Activated CD8-positive, alpha-beta T cell treated with anti-CD3 and anti-CD28 coated beads for 36 hours (primary cell): ENCODE measurements around the gene MMD. TPM values are rescaled to one million over a fixed set of nuclear protein-coding genes. Genes with fewer than 3 reads are reported as not detected.

Source experiments
- ATAC-seq: fragments of 200-7000 bp; cut with Tn5 transposase; one replicate; pipeline ENCODE4 v1.10.0; 2021; ENCODE audit warnings: mild to moderate bottlenecking, moderate library complexity
- CTCF ChIA-PET: fragments of 350-600 bp; sonication (Branson Sonifier 250); formaldehyde crosslinking; loops from one replicate; lab custom pipeline; 2021; ENCODE audit warnings: antibody characterized with exemption; lab: Charles Lee
- POLR2A ChIA-PET: fragments of 350-600 bp; sonication (Branson Sonifier 250); formaldehyde crosslinking; loops from one replicate; lab custom pipeline; 2021; ENCODE audit warnings: antibody characterized with exemption; lab: Charles Lee
- DNase-seq: peaks from one replicate; pipeline ENCODE4 v3.0.0-alpha.2; 2020
- H3K27ac Mint-ChIP-seq: one replicate; pipeline ENCODE4 v1.8.0; 2021; ENCODE audit warnings: mild to moderate bottlenecking, mixed read lengths
- H3K27me3 Mint-ChIP-seq: one replicate; pipeline ENCODE4 v1.8.0; 2021; ENCODE audit warnings: mixed read lengths
- H3K36me3 Mint-ChIP-seq: one replicate; pipeline ENCODE4 v1.8.0; 2021; ENCODE audit warnings: low read depth, mixed read lengths
- H3K4me1 Mint-ChIP-seq: one replicate; pipeline ENCODE4 v1.8.0; 2021; ENCODE audit warnings: low read depth, mixed read lengths
- H3K4me3 Mint-ChIP-seq: one replicate; pipeline ENCODE4 v1.8.0; 2021; ENCODE audit warnings: mild to moderate bottlenecking, moderate library complexity, mixed read lengths
- H3K9me3 Mint-ChIP-seq: one replicate; pipeline ENCODE4 v1.8.0; 2021; ENCODE audit warnings: mixed read lengths
- CTCF ChIP-seq: fragments of 200-600 bp; IDR thresholded peaks from one replicate; pipeline ENCODE4 v1.8.0; 2022; ENCODE audit warnings: antibody characterized with exemption, mild to moderate bottlenecking
- intact Hi-C: fragments of 100-400 bp; cut with micrococcal nuclease; formaldehyde crosslinking; loops from one replicate; pipeline ENCODE4 v1.10.0; 2022
- total RNA-seq, 2 experiments: library from RNA; stranded (reverse); gene quantifications; one replicate each; pipeline ENCODE4 v1.2.3, GENCODE V29; 2021

Gene MMD
- total RNA-seq, 2 experiments from 2014 or later, result 27.0 to 39.3 TPM

- peaks cover 2% of the 10 kb centered on the region for H3K27me3 Mint-ChIP-seq
- intact Hi-C loops, result no loop called here
- H3K4me3 Mint-ChIP-seq, result no peak overlapping the region
- ChIA-PET CTCF (no interaction called here), POLR2A (no interaction called here)
- DNase-seq (no peak), ATAC-seq (no peak)
- H3K36me3 Mint-ChIP-seq, result no peaks in the 10 kb centered on the region
- H3K9me3 Mint-ChIP-seq, result no peaks in the 10 kb centered on the region
- H3K4me1 Mint-ChIP-seq, result no peaks in the 10 kb centered on the region
- TF ChIP-seq CTCF, result no peak
- no peak overlapping the region for H3K27ac Mint-ChIP-seq
These were observed 40.4 kb downstream of the MMD start for GRCh38 chr17:55381017-55381770.

- Mint-ChIP-seq H3K36me3 (no peaks in the 10 kb centered on the region), H3K9me3 (no peaks in the 10 kb centered on the region), H3K27me3 (no peaks in the 10 kb centered on the region), H3K4me3 (no peak overlapping the region), H3K4me1 (no peaks in the 10 kb centered on the region), H3K27ac (no peak overlapping the region)
- ChIA-PET POLR2A (no interaction called here), CTCF (no interaction called here)
- DNase-seq (no peak), ATAC-seq (no peak)
- intact Hi-C loops, result no loop called here
- no peak for TF ChIP-seq CTCF
These were observed 43.9 kb downstream of the MMD start for GRCh38 chr17:55377671-55378275.

GRCh38 chr17:55368706-55369105 is 52.9 kb downstream of the MMD start:
- CTCF ChIA-PET, result interaction anchor here (1.1 to 4.7 kb wide), 2 partner anchors 12 to 146 kb away, joined by 3 to 34 read pairs; no protein-coding TSS in a partner anchor
- intact Hi-C loops, result no loop called here
- ATAC-seq, result no peak
- POLR2A ChIA-PET, result no interaction called here
- Mint-ChIP-seq H3K27me3 (no peaks in the 10 kb centered on the region), H3K27ac (no peak overlapping the region), H3K9me3 (peaks cover 6% of the 10 kb centered on the region), H3K4me1 (peaks cover 2% of the 10 kb centered on the region), H3K36me3 (no peaks in the 10 kb centered on the region), H3K4me3 (no peak overlapping the region)
- DNase-seq, result no peak
- TF ChIP-seq CTCF, result no peak

- H3K27me3 Mint-ChIP-seq, result peaks cover 5% of the 10 kb centered on the region
- H3K4me1 Mint-ChIP-seq, result peaks cover 2% of the 10 kb centered on the region
- H3K36me3 Mint-ChIP-seq, result peaks cover 2% of the 10 kb centered on the region
- no peak for ATAC-seq
- CTCF ChIA-PET, result interaction anchor here (1.3 to 4.7 kb wide), 3 partner anchors 10 to 148 kb away, joined by 3 to 34 read pairs (median 6); no protein-coding TSS in a partner anchor
- H3K27ac Mint-ChIP-seq, result no peak overlapping the region
- TF ChIP-seq CTCF, result no peak
- DNase-seq, result no peak
- peaks cover 6% of the 10 kb centered on the region for H3K9me3 Mint-ChIP-seq
- no peak overlapping the region for H3K4me3 Mint-ChIP-seq
- intact Hi-C loops, result no loop called here
- POLR2A ChIA-PET, result no interaction called here
These were observed 55.6 kb downstream of the MMD start for GRCh38 chr17:55366020-55366481.

- CTCF ChIA-PET, result interaction anchor here (2.5 kb wide), 1 partner anchor 151 kb away, joined by 7 read pairs; no protein-coding TSS in a partner anchor
- ATAC-seq, result no peak
- H3K27ac Mint-ChIP-seq, result no peak overlapping the region
- POLR2A ChIA-PET, result no interaction called here
- intact Hi-C loops, result no loop called here
- peaks cover 7% of the 10 kb centered on the region for H3K27me3 Mint-ChIP-seq
- no peak for TF ChIP-seq CTCF
- H3K9me3 Mint-ChIP-seq, result peaks cover 13% of the 10 kb centered on the region
- DNase-seq, result no peak
- no peaks in the 10 kb centered on the region for H3K4me1 Mint-ChIP-seq
- H3K4me3 Mint-ChIP-seq, result no peak overlapping the region
- H3K36me3 Mint-ChIP-seq, result peaks cover 4% of the 10 kb centered on the region
These were observed 58.6 kb downstream of the MMD start for GRCh38 chr17:55363033-55363432.
